ENCODE data around the gene PTPRJ. TPM values are rescaled to one million over a fixed set of nuclear protein-coding genes. Genes with fewer than 3 reads are reported as not detected.

PTPRJ gene
- polyA plus RNA-seq, 1 donor (not counting 4 experiments of a cell fraction or from before 2014, with no cell fraction given) = 0.84 TPM

- no peaks in the 10 kb centered on the region for H3K27me3 ChIP-seq (ENCODE audit: control insufficient read depth, extremely low read depth, insufficient read depth, low read length)
- dilution Hi-C loops (cut with MboI; ENCODE audit: extremely low pct_ligation_motif_present, low sequenced_read_pairs) = no loop called here
- DNase-seq (ENCODE audit: low read depth, low spot score) (no peak), FAIRE-seq (no peak)
- H3K4me2 ChIP-seq (ENCODE audit: control insufficient read depth, extremely low read depth, insufficient read depth, low read depth, low read length) = no peak overlapping the region
- no peaks in the 10 kb centered on the region for H3K36me3 ChIP-seq (ENCODE audit: control insufficient read depth in 2 of 2, extremely low read depth in 1 of 2, insufficient read depth in 2 of 2, low read length in 2 of 2)
- H3K9me1 ChIP-seq (ENCODE audit: control insufficient read depth, extremely low read depth, insufficient read depth, low read length) = no peaks in the 10 kb centered on the region
- H2AFZ ChIP-seq (ENCODE audit: control insufficient read depth, low read length) = no peak overlapping the region
- TF ChIP-seq EZH2 (IDR thresholded peaks at IDR 0.05; ENCODE audit: low read length) = no peak
- no peak for TF ChIP-seq CTCF (optimal IDR thresholded peaks at IDR 0.05 in 1 of 3, IDR thresholded peaks at IDR 0.05 in 1 of 3, conservative IDR thresholded peaks at IDR 0.05 in 1 of 3; ENCODE audit: extremely low read depth in 1 of 3, insufficient read depth in 2 of 3, low read length in 3 of 3)
- H3K4me3 ChIP-seq (ENCODE audit: control insufficient read depth in 2 of 3, extremely low read depth in 1 of 3, insufficient read depth in 2 of 3, low read depth in 1 of 3, low read length in 3 of 3) = no peak overlapping the region
- no peak overlapping the region for H3K27ac ChIP-seq (ENCODE audit: control insufficient read depth, insufficient read depth, low read length)
- H3K4me1 ChIP-seq (ENCODE audit: control insufficient read depth, extremely low read depth, insufficient read depth, low read length) = no peaks in the 10 kb centered on the region
- no peak overlapping the region for H3K9ac ChIP-seq (ENCODE audit: control insufficient read depth, extremely low read depth, insufficient read depth, low read length)
- H4K20me1 ChIP-seq (ENCODE audit: control insufficient read depth, extremely low read depth, insufficient read depth, low read length) = no peaks in the 10 kb centered on the region
- no peaks in the 10 kb centered on the region for H3K79me2 ChIP-seq (ENCODE audit: control insufficient read depth, insufficient read depth, low read length)
- H3K9me3 ChIP-seq (ENCODE audit: control insufficient read depth, low read depth, low read length) = no peaks in the 10 kb centered on the region
Observed at GRCh38 chr11:47998345-47998732, 18.0 kb downstream of the PTPRJ start.

DNA sequence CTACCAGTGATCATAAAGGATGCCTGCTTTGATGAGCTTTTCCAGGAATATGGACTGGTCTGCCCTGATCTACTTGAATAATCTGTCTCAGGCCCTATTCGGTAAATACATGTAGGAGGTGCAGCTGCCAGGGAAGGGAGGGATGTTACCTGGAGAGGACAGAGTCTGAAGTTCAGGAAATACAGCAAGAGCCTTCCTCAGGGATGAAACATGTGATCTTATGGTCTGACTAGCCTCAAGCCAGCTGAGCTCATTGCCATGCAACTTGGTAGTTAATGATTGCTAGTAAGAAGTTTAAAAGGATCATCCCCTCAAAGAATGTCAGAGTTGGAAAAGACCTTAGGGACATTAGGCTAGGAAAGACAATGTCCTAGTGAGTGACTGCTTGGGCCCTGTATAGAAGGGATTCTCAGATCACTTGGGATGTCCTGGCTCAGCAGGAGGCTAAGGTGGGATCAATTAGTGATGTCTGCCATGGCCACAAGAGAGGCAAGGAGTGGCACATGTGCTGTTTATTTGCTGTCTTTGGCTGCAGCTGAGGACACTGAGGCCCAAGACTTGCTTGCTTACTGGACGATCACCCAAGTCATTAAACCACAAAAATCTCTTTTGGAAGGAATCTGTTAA is 18.5 kb downstream of the PTPRJ start:
- H3K79me2 ChIP-seq (ENCODE audit: control insufficient read depth, insufficient read depth, low read length) = no peaks in the 10 kb centered on the region
- DNase-seq (ENCODE audit: low read depth, low spot score) (no peak), FAIRE-seq (no peak)
- H3K4me1 ChIP-seq (ENCODE audit: control insufficient read depth, extremely low read depth, insufficient read depth, low read length) = no peaks in the 10 kb centered on the region
- no peak overlapping the region for H3K9ac ChIP-seq (ENCODE audit: control insufficient read depth, extremely low read depth, insufficient read depth, low read length)
- H3K9me3 ChIP-seq (ENCODE audit: control insufficient read depth, low read depth, low read length) = no peaks in the 10 kb centered on the region
- H3K4me2 ChIP-seq (ENCODE audit: control insufficient read depth, extremely low read depth, insufficient read depth, low read depth, low read length) = no peak overlapping the region
- no peak overlapping the region for H2AFZ ChIP-seq (ENCODE audit: control insufficient read depth, low read length)
- H3K4me3 ChIP-seq (ENCODE audit: control insufficient read depth in 2 of 3, extremely low read depth in 1 of 3, insufficient read depth in 2 of 3, low read depth in 1 of 3, low read length in 3 of 3) = no peak overlapping the region
- dilution Hi-C loops (cut with MboI; ENCODE audit: extremely low pct_ligation_motif_present, low sequenced_read_pairs) = no loop called here
- TF ChIP-seq EZH2 (IDR thresholded peaks at IDR 0.05; ENCODE audit: low read length) = no peak
- no peak for TF ChIP-seq CTCF (optimal IDR thresholded peaks at IDR 0.05 in 1 of 3, IDR thresholded peaks at IDR 0.05 in 1 of 3, conservative IDR thresholded peaks at IDR 0.05 in 1 of 3; ENCODE audit: extremely low read depth in 1 of 3, insufficient read depth in 2 of 3, low read length in 3 of 3)
- no peaks in the 10 kb centered on the region for H3K36me3 ChIP-seq (ENCODE audit: control insufficient read depth in 2 of 2, extremely low read depth in 1 of 2, insufficient read depth in 2 of 2, low read length in 2 of 2)
- H3K27ac ChIP-seq (ENCODE audit: control insufficient read depth, insufficient read depth, low read length) = no peak overlapping the region
- no peaks in the 10 kb centered on the region for H3K9me1 ChIP-seq (ENCODE audit: control insufficient read depth, extremely low read depth, insufficient read depth, low read length)
- H4K20me1 ChIP-seq (ENCODE audit: control insufficient read depth, extremely low read depth, insufficient read depth, low read length) = no peaks in the 10 kb centered on the region
- no peaks in the 10 kb centered on the region for H3K27me3 ChIP-seq (ENCODE audit: control insufficient read depth, extremely low read depth, insufficient read depth, low read length)
